A549 (cell line): ENCODE measurements around the gene DNM3.

Experiments
- CBX2 ChIP-seq: fragments of 200-600 bp; sonication (generic); IDR thresholded peaks from 2 replicates; pipeline ENCODE4 v1.6.1; 2016; ENCODE audit warnings: low read depth, mild to moderate bottlenecking, borderline replicate concordance
- CHD2 ChIP-seq: fragments of 150-350 bp; IDR thresholded peaks from 2 replicates; pipeline ENCODE4 v1.6.1; 2014; ENCODE audit warnings: low read length; ENCODE audit not compliant: partially characterized antibody
- EP300 ChIP-seq, 2 experiments: fragments of >200 bp; sonication (Bioruptor Twin); formaldehyde crosslinking; IDR thresholded peaks; 2 replicates in 1 of 2; 3 replicates in 1 of 2; pipeline ENCODE4 v1.6.1; 2016 to 2017
- HMGXB4 ChIP-seq: fragments of 250-450 bp; sonication (Bioruptor Pico); IDR thresholded peaks from 2 replicates; pipeline ENCODE4 v1.5.0; 2021; ENCODE audit warnings: mild to moderate bottlenecking, moderate library complexity, borderline replicate concordance
- JUN ChIP-seq, 2 experiments: fragments of >200 bp; sonication (Bioruptor Twin); formaldehyde crosslinking; IDR thresholded peaks; 2 replicates in 1 of 2; 3 replicates in 1 of 2; pipeline ENCODE4 v1.6.1; 2016 to 2017
- JUNB ChIP-seq: fragments of >200 bp; sonication (Bioruptor Twin); formaldehyde crosslinking; IDR thresholded peaks from 2 replicates; pipeline ENCODE4 v1.6.1; 2016
- MAZ ChIP-seq: fragments of 150-350 bp; IDR thresholded peaks from 2 replicates; pipeline ENCODE4 v1.6.1; 2014; ENCODE audit warnings: antibody characterized with exemption, low read depth, low read length, borderline replicate concordance
- MYC ChIP-seq: IDR thresholded peaks from 2 replicates; pipeline ENCODE4 v1.6.1; 2012; ENCODE audit warnings: mild to moderate bottlenecking, inconsistent platforms, low read length, improper control_type of control experiment, borderline replicate concordance
- POLR2A ChIP-seq: IDR thresholded peaks from 2 replicates; pipeline ENCODE4 v1.6.1; 2012; ENCODE audit warnings: mild to moderate bottlenecking, low read length
- SMC3 ChIP-seq: fragments of >200 bp; sonication (Bioruptor Twin); formaldehyde crosslinking; IDR thresholded peaks from 3 replicates; pipeline ENCODE4 v1.6.1; 2018; ENCODE audit warnings: inconsistent platforms
- ZC3H11A ChIP-seq: fragments of 450-650 bp; IDR thresholded peaks from 2 replicates; pipeline ENCODE4 v1.6.1; 2014; ENCODE audit warnings: antibody characterized with exemption, mild to moderate bottlenecking
- TF ChIP-seq, protein P1 (sequence below): fragments of >200 bp; sonication (Bioruptor Twin); formaldehyde crosslinking; IDR thresholded peaks from 3 replicates; pipeline ENCODE4 v1.5.1; 2016
- TF ChIP-seq, protein P2 (sequence below): fragments of 200-600 bp; sonication (generic); IDR thresholded peaks from 2 replicates; pipeline ENCODE4 v1.6.1; 2016; ENCODE audit warnings: antibody characterized with exemption, mild to moderate bottlenecking, moderate library complexity
- TF ChIP-seq, protein P3 (sequence below): IDR thresholded peaks from 2 replicates; pipeline ENCODE4 v1.6.1; 2012

DNA sequence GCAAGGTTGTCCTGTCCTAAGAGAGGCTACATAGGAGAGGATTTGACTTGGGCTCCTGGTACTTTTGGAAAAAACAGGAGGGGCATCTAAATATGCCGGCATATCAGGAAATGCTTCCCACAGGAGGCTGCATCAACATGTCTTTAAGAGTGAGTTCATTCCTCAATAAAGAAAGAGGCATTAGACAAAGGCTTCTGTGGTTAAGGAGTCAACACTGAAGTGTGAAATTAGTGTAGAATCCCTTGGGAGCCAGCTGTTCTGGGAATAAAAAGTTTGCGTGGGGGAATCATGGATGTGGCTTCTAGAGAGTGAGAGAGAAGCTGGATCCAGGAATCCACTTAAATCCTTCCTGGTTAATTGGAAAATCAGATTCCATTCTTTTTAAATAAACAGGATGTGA, 69.5 kb downstream of the DNM3 start:
- no peak for TF ChIP-seq CHD2
- TF ChIP-seq MYC, result no peak
- TF ChIP-seq, protein P1, sequence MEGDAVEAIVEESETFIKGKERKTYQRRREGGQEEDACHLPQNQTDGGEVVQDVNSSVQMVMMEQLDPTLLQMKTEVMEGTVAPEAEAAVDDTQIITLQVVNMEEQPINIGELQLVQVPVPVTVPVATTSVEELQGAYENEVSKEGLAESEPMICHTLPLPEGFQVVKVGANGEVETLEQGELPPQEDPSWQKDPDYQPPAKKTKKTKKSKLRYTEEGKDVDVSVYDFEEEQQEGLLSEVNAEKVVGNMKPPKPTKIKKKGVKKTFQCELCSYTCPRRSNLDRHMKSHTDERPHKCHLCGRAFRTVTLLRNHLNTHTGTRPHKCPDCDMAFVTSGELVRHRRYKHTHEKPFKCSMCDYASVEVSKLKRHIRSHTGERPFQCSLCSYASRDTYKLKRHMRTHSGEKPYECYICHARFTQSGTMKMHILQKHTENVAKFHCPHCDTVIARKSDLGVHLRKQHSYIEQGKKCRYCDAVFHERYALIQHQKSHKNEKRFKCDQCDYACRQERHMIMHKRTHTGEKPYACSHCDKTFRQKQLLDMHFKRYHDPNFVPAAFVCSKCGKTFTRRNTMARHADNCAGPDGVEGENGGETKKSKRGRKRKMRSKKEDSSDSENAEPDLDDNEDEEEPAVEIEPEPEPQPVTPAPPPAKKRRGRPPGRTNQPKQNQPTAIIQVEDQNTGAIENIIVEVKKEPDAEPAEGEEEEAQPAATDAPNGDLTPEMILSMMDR, result no peak
- TF ChIP-seq ZC3H11A, result no peak
- TF ChIP-seq EP300 (IDR thresholded peaks at IDR 0.05), result no peak
- no peak for TF ChIP-seq CBX2
- TF ChIP-seq, protein P2, sequence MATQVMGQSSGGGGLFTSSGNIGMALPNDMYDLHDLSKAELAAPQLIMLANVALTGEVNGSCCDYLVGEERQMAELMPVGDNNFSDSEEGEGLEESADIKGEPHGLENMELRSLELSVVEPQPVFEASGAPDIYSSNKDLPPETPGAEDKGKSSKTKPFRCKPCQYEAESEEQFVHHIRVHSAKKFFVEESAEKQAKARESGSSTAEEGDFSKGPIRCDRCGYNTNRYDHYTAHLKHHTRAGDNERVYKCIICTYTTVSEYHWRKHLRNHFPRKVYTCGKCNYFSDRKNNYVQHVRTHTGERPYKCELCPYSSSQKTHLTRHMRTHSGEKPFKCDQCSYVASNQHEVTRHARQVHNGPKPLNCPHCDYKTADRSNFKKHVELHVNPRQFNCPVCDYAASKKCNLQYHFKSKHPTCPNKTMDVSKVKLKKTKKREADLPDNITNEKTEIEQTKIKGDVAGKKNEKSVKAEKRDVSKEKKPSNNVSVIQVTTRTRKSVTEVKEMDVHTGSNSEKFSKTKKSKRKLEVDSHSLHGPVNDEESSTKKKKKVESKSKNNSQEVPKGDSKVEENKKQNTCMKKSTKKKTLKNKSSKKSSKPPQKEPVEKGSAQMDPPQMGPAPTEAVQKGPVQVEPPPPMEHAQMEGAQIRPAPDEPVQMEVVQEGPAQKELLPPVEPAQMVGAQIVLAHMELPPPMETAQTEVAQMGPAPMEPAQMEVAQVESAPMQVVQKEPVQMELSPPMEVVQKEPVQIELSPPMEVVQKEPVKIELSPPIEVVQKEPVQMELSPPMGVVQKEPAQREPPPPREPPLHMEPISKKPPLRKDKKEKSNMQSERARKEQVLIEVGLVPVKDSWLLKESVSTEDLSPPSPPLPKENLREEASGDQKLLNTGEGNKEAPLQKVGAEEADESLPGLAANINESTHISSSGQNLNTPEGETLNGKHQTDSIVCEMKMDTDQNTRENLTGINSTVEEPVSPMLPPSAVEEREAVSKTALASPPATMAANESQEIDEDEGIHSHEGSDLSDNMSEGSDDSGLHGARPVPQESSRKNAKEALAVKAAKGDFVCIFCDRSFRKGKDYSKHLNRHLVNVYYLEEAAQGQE, result no peak
- no peak for TF ChIP-seq POLR2A
- no peak for TF ChIP-seq HMGXB4 (CRISPR knock-in tag)
- TF ChIP-seq MAZ, result no peak
- TF ChIP-seq JUN (IDR thresholded peaks at IDR 0.05), result no peak
- no peak for TF ChIP-seq SMC3
- TF ChIP-seq, protein P3, sequence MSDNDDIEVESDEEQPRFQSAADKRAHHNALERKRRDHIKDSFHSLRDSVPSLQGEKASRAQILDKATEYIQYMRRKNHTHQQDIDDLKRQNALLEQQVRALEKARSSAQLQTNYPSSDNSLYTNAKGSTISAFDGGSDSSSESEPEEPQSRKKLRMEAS, result no peak
- no peak for TF ChIP-seq JUNB
